ENCODE results near the gene HOMER3.

DNA sequence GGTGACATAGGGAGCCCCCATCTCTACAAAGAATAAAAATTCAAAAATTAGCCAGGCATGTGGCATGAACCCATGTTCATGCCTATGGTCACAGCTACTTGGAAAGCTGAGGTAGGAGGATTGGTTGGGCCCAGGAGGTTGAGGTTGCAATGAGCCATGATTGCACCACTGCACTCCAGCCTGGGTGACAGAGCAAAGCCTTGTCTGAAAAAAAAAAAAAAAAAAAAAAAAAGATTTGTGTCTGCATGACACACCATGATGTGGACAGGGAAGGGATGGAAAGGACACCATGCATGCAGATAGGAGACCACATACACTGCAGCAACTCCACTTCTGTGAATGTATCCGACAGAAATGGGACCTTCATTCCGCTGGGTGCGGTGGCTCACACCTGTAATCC lies 34.0 kb upstream of the HOMER3 start:
- TF ChIP-seq SUZ12 (IDR thresholded peaks at IDR 0.05; ENCODE audit: extremely low read depth, insufficient read depth, insufficient read length) (no peak), ZNF274 (IDR thresholded peaks at IDR 0.05; ENCODE audit: low read depth, low read length) (no peak), YY1 (IDR thresholded peaks at IDR 0.05; ENCODE audit: insufficient read depth, insufficient read length) (no peak)
